ENCODE data around the gene C2CD2L. TPM values are rescaled to one million over a fixed set of nuclear protein-coding genes. Genes with fewer than 3 reads are reported as not detected.

Gene C2CD2L
- total and polyA plus RNA-seq, 2 of the 13 experiments (the other 11 are each of a cell fraction or from before 2014, with no cell fraction given) = 3.7 to 5.5 TPM

DNA sequence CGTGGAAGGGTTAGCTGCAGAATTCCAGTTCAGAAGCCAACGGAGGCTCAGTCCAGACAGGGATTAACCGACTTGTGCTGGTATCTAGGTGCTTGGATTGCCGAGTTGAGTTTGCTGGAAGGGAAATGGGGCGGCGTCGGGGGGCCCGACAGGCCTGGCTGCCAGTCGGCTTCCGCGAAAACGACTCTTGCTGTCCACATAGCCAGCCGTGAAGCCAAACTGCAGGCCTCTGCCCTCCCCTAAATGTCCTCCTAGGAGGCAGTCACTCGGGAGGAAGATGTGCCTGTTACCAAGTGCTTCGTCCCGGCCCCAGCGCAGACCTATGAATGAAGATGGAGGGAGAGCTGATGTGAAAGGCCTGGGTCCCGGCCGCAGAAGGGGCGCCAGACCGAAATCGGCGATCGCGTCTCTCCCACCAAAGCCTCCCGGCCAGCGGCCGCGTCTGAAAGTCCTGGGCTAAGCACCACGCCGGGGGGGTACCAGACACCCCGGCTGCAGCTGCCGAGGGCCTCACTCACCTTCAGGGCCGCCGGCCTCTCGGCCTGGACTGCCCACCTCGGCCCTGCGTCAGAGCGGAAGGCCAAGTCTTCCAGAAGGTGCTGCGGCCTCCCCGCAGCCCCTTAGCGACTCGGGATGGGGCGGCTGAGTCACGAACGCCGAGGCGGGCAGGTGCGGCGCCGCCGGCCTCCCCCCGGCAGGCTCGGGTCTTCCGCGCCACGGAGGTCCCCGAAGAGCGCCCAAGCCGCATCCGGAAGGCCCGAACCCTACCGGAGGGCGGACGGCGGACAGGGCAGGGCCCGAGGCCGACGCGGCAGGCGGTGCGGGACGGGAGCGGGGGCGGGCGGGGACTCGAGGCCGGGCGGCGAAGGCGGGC is 13.0 kb upstream of the C2CD2L start (continued):
- peak; percentile 38; the same call in 1 of the 2 replicates for TF ChIP-seq RBAK (CRISPR knock-in tag; IDR thresholded peaks at IDR 0.05)
- TF ChIP-seq, protein P1, sequence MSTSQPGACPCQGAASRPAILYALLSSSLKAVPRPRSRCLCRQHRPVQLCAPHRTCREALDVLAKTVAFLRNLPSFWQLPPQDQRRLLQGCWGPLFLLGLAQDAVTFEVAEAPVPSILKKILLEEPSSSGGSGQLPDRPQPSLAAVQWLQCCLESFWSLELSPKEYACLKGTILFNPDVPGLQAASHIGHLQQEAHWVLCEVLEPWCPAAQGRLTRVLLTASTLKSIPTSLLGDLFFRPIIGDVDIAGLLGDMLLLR (CRISPR knock-in tag; IDR thresholded peaks at IDR 0.05) = no peak
- no peak for TF ChIP-seq ZNF660 (CRISPR knock-in tag; IDR thresholded peaks at IDR 0.05; ENCODE audit: borderline replicate concordance, low read depth)
- TF ChIP-seq DR1 (CRISPR knock-in tag; IDR thresholded peaks at IDR 0.05) = no peak
- 0 out of 2 replicates have a peak, but pooled peaks have one; percentile 29 for TF ChIP-seq ZNF629 (CRISPR knock-in tag; conservative IDR thresholded peaks at IDR 0.05)
- TF ChIP-seq ZNF605 (CRISPR knock-in tag; IDR thresholded peaks at IDR 0.05) = no peak
- no peak for TF ChIP-seq SYNCRIP (IDR thresholded peaks at IDR 0.05; ENCODE audit: insufficient read depth, low read depth, low read length)
- peak; percentile 43; the same call in 1 of the 2 replicates for TF ChIP-seq KMT2A (CRISPR knock-in tag; IDR thresholded peaks at IDR 0.05)
- no peak for TF ChIP-seq MED1 (CRISPR knock-in tag; IDR thresholded peaks at IDR 0.05)
- no peak for TF ChIP-seq RNF2 (conservative IDR thresholded peaks at IDR 0.05; ENCODE audit: low read depth)
- no peak for TF ChIP-seq KLF16 (CRISPR knock-in tag; IDR thresholded peaks at IDR 0.05)
- TF ChIP-seq RFX5 (IDR thresholded peaks at IDR 0.05; ENCODE audit: low read depth, low read length) = no peak
- no peak for TF ChIP-seq KDM4B (CRISPR knock-in tag; IDR thresholded peaks at IDR 0.05)
- TF ChIP-seq ZNF101 (CRISPR knock-in tag; IDR thresholded peaks at IDR 0.05; ENCODE audit: borderline replicate concordance, low read depth) = no peak
- no peak for TF ChIP-seq ZNF792 (CRISPR knock-in tag; IDR thresholded peaks at IDR 0.05)
- no peak for TF ChIP-seq CHCHD3 (CRISPR knock-in tag; IDR thresholded peaks at IDR 0.05)
- TF ChIP-seq ZNF496 (CRISPR knock-in tag; IDR thresholded peaks at IDR 0.05; ENCODE audit: insufficient replicate concordance) = no peak
- TF ChIP-seq, protein P2, sequence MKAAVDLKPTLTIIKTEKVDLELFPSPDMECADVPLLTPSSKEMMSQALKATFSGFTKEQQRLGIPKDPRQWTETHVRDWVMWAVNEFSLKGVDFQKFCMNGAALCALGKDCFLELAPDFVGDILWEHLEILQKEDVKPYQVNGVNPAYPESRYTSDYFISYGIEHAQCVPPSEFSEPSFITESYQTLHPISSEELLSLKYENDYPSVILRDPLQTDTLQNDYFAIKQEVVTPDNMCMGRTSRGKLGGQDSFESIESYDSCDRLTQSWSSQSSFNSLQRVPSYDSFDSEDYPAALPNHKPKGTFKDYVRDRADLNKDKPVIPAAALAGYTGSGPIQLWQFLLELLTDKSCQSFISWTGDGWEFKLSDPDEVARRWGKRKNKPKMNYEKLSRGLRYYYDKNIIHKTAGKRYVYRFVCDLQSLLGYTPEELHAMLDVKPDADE (CRISPR knock-in tag; IDR thresholded peaks at IDR 0.05) = no peak
- no peak for TF ChIP-seq KLF9 (CRISPR knock-in tag; IDR thresholded peaks at IDR 0.05; ENCODE audit: low read depth)
- no peak for TF ChIP-seq FOSL2 (CRISPR knock-in tag; IDR thresholded peaks at IDR 0.05)
- TF ChIP-seq ZNF34 (CRISPR knock-in tag; IDR thresholded peaks at IDR 0.05; ENCODE audit: borderline replicate concordance) = no peak
- peak; percentile 37 for TF ChIP-seq TAF15 (IDR thresholded peaks at IDR 0.05; ENCODE audit: low read depth, low read length, poor library complexity, severe bottlenecking)
- TF ChIP-seq, protein P3, sequence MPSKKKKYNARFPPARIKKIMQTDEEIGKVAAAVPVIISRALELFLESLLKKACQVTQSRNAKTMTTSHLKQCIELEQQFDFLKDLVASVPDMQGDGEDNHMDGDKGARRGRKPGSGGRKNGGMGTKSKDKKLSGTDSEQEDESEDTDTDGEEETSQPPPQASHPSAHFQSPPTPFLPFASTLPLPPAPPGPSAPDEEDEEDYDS (CRISPR knock-in tag; IDR thresholded peaks at IDR 0.05) = no peak
- TF ChIP-seq ZNF143 (CRISPR knock-in tag; IDR thresholded peaks at IDR 0.05) = no peak
- TF ChIP-seq ASH2L (IDR thresholded peaks at IDR 0.05; ENCODE audit: insufficient read length, low read depth, low read length) = no peak
- no peak for TF ChIP-seq PTBP1 (IDR thresholded peaks at IDR 0.05; ENCODE audit: low read depth, low read length, poor library complexity, severe bottlenecking)
- no peak for TF ChIP-seq ZNF839 (CRISPR knock-in tag; IDR thresholded peaks at IDR 0.05; ENCODE audit: borderline replicate concordance)
- no peak; the same call in 1 of the 2 replicates for TF ChIP-seq BORCS8-MEF2B (CRISPR knock-in tag; IDR thresholded peaks at IDR 0.05)
- no peak for TF ChIP-seq ZBTB7A (CRISPR knock-in tag; IDR thresholded peaks at IDR 0.05)

Measured in HepG2 (cell line).